HepG2 (cell line): ENCODE measurements around the gene RRAS2. TPM values are rescaled to one million over a fixed set of nuclear protein-coding genes. Genes with fewer than 3 reads are reported as not detected.

Experiments used
- BHLHE40 ChIP-seq: IDR thresholded peaks from 2 replicates; pipeline ENCODE4 v1.6.1; 2011; ENCODE audit warnings: low read length, improper control_type of control experiment
- CREB1 ChIP-seq, 2 experiments: fragments of 450-650 bp in 1 of 2; IDR thresholded peaks; 2 replicates each; pipeline ENCODE4 v1.6.1; 2016 to 2017; ENCODE audit warnings: control low read depth in 1 of 2, mild to moderate bottlenecking in 1 of 2, missing compliant biosample characterization in 1 of 2, missing genetic modification characterization in 1 of 2
- ELF4 ChIP-seq: sonication (generic); formaldehyde crosslinking; IDR thresholded peaks from 2 replicates; pipeline ENCODE4 v1.5.0; 2020; ENCODE audit warnings: missing genetic modification reagents, mild to moderate bottlenecking, moderate library complexity, borderline replicate concordance
- HDAC2 ChIP-seq: sonication (generic); formaldehyde crosslinking; IDR thresholded peaks from 2 replicates; pipeline ENCODE4 v1.4.0; 2020; ENCODE audit warnings: missing genetic modification reagents
- MLXIP ChIP-seq: sonication (generic); formaldehyde crosslinking; IDR thresholded peaks from 2 replicates; pipeline ENCODE4 v1.9.0; 2021; ENCODE audit warnings: missing genetic modification reagents, borderline replicate concordance
- NR2C2 ChIP-seq: sonication (generic); formaldehyde crosslinking; IDR thresholded peaks from 2 replicates; pipeline ENCODE4 v1.4.0; 2020; ENCODE audit warnings: missing genetic modification reagents, mild to moderate bottlenecking, moderate library complexity, borderline replicate concordance
- RBAK ChIP-seq: sonication (generic); formaldehyde crosslinking; IDR thresholded peaks from 2 replicates; pipeline ENCODE4 v1.5.1; 2020; ENCODE audit warnings: mild to moderate bottlenecking, missing genetic modification reagents
- U2AF1 ChIP-seq: fragments of 200-400 bp; formaldehyde crosslinking; optimal IDR thresholded peaks from 2 replicates; pipeline ENCODE3; 2017; ENCODE audit warnings: mild to moderate bottlenecking, low read depth, low read length
- ZFAT ChIP-seq: sonication (generic); formaldehyde crosslinking; conservative IDR thresholded peaks from 2 replicates; pipeline ENCODE4 v1.8.1; 2023; ENCODE audit warnings: missing genetic modification reagents, inconsistent platforms
- ZMYM3 ChIP-seq: sonication (generic); formaldehyde crosslinking; IDR thresholded peaks from 2 replicates; pipeline ENCODE4 v1.5.1; 2020; ENCODE audit warnings: mild to moderate bottlenecking, missing genetic modification reagents
- ZNF317 ChIP-seq: sonication (generic); formaldehyde crosslinking; IDR thresholded peaks from 2 replicates; pipeline ENCODE4 v1.5.0; 2020; ENCODE audit warnings: mild to moderate bottlenecking, missing genetic modification reagents
- ZNF337 ChIP-seq: sonication (generic); formaldehyde crosslinking; IDR thresholded peaks from 2 replicates; pipeline ENCODE4 v1.5.1; 2020; ENCODE audit warnings: missing genetic modification reagents, low read depth, mild to moderate bottlenecking, borderline replicate concordance
- ZNF430 ChIP-seq: sonication (generic); formaldehyde crosslinking; IDR thresholded peaks from 2 replicates; pipeline ENCODE4 v1.9.0; 2021; ENCODE audit warnings: mild to moderate bottlenecking, missing genetic modification reagents
- ZNF510 ChIP-seq: sonication (generic); formaldehyde crosslinking; IDR thresholded peaks from 2 replicates; pipeline ENCODE4 v1.4.0; 2020; ENCODE audit warnings: low read depth, mild to moderate bottlenecking, missing genetic modification reagents
- ZNF775 ChIP-seq: sonication (generic); formaldehyde crosslinking; IDR thresholded peaks from 2 replicates; pipeline ENCODE4 v1.4.0; 2020; ENCODE audit warnings: missing genetic modification reagents, mild to moderate bottlenecking, moderate library complexity, borderline replicate concordance
- ZNF83 ChIP-seq: sonication (generic); formaldehyde crosslinking; IDR thresholded peaks from 2 replicates; pipeline ENCODE4 v1.4.0; 2020; ENCODE audit warnings: missing genetic modification reagents, mild to moderate bottlenecking, borderline replicate concordance
- ZXDC ChIP-seq: sonication (generic); formaldehyde crosslinking; IDR thresholded peaks from 2 replicates; pipeline ENCODE4 v1.5.0; 2020; ENCODE audit warnings: mild to moderate bottlenecking, missing genetic modification reagents
- ZZZ3 ChIP-seq: sonication (generic); formaldehyde crosslinking; IDR thresholded peaks from 2 replicates; pipeline ENCODE4 v1.4.0; 2020; ENCODE audit warnings: missing genetic modification reagents, mild to moderate bottlenecking, borderline replicate concordance
- polyA plus RNA-seq, 8 experiments: library from polyadenylated mRNA; depleted of rRNA in 3 of 8; stranded (reverse) in 7 of 8; unstranded in 1 of 8; fragments of >200 nt; fragmentation: Illumina TruSeq in 4 of 8; extraction: Trizol in 4 of 8; gene quantifications; 2 replicates each; pipeline versions ENCODE4 v1.2.1 to v1.2.3, GENCODE V29; 2011 to 2016; ENCODE audit warnings: low read depth in 4 of 8, missing spikeins in 1 of 8, mixed read lengths in 1 of 8; ENCODE audit not compliant: insufficient read depth in 1 of 8
- total RNA-seq, 5 experiments: library from RNA; depleted of rRNA; stranded (reverse); fragments of >200 nt; fragmentation: Illumina TruSeq; extraction: Trizol; gene quantifications; 2 replicates each; pipeline ENCODE4 v1.2.3, GENCODE V29; 2016; ENCODE audit warnings: low read depth in 1 of 5
- TF ChIP-seq, protein P1 (sequence below): sonication (generic); formaldehyde crosslinking; conservative IDR thresholded peaks from 2 replicates; pipeline ENCODE4 v1.5.0; 2020; ENCODE audit warnings: missing genetic modification reagents
- TF ChIP-seq, protein P2 (sequence below): sonication (generic); formaldehyde crosslinking; IDR thresholded peaks from 2 replicates; pipeline ENCODE4 v1.5.0; 2020; ENCODE audit warnings: mild to moderate bottlenecking, missing genetic modification reagents, borderline replicate concordance

RRAS2 gene
- total and polyA plus RNA-seq, 2 of the 13 experiments (the other 11 are each of a cell fraction or from before 2014, with no cell fraction given) = 19.0 to 44.1 TPM

GRCh38 chr11:14258221-14258935, 100.6 kb downstream of the RRAS2 start (continued):
- TF ChIP-seq, protein P1, sequence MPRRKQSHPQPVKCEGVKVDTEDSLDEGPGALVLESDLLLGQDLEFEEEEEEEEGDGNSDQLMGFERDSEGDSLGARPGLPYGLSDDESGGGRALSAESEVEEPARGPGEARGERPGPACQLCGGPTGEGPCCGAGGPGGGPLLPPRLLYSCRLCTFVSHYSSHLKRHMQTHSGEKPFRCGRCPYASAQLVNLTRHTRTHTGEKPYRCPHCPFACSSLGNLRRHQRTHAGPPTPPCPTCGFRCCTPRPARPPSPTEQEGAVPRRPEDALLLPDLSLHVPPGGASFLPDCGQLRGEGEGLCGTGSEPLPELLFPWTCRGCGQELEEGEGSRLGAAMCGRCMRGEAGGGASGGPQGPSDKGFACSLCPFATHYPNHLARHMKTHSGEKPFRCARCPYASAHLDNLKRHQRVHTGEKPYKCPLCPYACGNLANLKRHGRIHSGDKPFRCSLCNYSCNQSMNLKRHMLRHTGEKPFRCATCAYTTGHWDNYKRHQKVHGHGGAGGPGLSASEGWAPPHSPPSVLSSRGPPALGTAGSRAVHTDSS (CRISPR knock-in tag) = no peak
- no peak for TF ChIP-seq MLXIP (CRISPR knock-in tag)
- TF ChIP-seq ZNF83 (CRISPR knock-in tag) = no peak
- TF ChIP-seq HDAC2 (CRISPR knock-in tag) = 0 out of 2 replicates have a peak, but pooled peaks have one; percentile 23
- no peak for TF ChIP-seq ZNF775 (CRISPR knock-in tag)
- no peak for TF ChIP-seq CREB1 (IDR thresholded peaks at IDR 0.05)
- no peak for TF ChIP-seq CREB1 (CRISPR knock-in tag; IDR thresholded peaks at IDR 0.05)
- no peak for TF ChIP-seq ZNF337
- TF ChIP-seq ZFAT (CRISPR knock-in tag) = no peak
- TF ChIP-seq ZNF430 = no peak
- TF ChIP-seq ELF4 = no peak
- TF ChIP-seq U2AF1 = no peak
- TF ChIP-seq ZZZ3 (CRISPR knock-in tag) = no peak
- TF ChIP-seq RBAK (CRISPR knock-in tag) = no peak
- no peak for TF ChIP-seq ZNF510
- no peak for TF ChIP-seq ZMYM3 (CRISPR knock-in tag)
- TF ChIP-seq, protein P2, sequence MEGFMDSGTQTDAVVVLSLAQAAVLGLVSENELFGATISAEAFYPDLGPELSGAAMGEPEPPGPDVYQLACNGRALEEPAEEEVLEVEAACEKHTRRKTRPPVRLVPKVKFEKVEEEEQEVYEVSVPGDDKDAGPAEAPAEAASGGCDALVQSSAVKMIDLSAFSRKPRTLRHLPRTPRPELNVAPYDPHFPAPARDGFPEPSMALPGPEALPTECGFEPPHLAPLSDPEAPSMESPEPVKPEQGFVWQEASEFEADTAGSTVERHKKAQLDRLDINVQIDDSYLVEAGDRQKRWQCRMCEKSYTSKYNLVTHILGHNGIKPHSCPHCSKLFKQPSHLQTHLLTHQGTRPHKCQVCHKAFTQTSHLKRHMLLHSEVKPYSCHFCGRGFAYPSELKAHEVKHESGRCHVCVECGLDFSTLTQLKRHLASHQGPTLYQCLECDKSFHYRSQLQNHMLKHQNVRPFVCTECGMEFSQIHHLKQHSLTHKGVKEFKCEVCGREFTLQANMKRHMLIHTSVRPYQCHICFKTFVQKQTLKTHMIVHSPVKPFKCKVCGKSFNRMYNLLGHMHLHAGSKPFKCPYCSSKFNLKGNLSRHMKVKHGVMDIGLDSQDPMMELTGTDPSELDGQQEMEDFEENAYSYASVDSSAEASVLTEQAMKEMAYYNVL (CRISPR knock-in tag) = no peak
- peak; percentile 95 for TF ChIP-seq ZNF317 (CRISPR knock-in tag)
- TF ChIP-seq ZXDC (CRISPR knock-in tag) = no peak
- no peak for TF ChIP-seq BHLHE40
- TF ChIP-seq NR2C2 (CRISPR knock-in tag) = peak; percentile 64; the same call in 1 of the 2 replicates
